Activated CD4-positive, alpha-beta T cell treated with anti-CD3 and anti-CD28 coated beads for 1 hour (primary cell): ENCODE data around the gene DGCR8.

ENCODE experiments used
- DNase-seq: peaks from one replicate; pipeline ENCODE4 v3.0.0-alpha.2; 2020

Gene DGCR8

GRCh38 chr22:20127318-20127868, 47.4 kb downstream of the DGCR8 start:
- DNase-seq, result no peak

- DNase-seq, result no peak
Measured at GRCh38 chr22:20127869-20128618, 48.0 kb downstream of the DGCR8 start.

- DNase-seq, result no peak
Measured at GRCh38 chr22:20128619-20128901, 48.5 kb downstream of the DGCR8 start.

- peak; percentile 30 for DNase-seq
Measured at GRCh38 chr22:20128902-20129746, 49.1 kb downstream of the DGCR8 start.

- no peak for DNase-seq
Measured at GRCh38 chr22:20129747-20130014, 49.6 kb downstream of the DGCR8 start.

- no peak for DNase-seq
Measured at GRCh38 chr22:20130319-20130718, 50.3 kb downstream of the DGCR8 start.

- peak; percentile 73 for DNase-seq
Measured at GRCh38 chr22:20130731-20131596, 50.9 kb downstream of the DGCR8 start.

- DNase-seq, result no peak
Measured at GRCh38 chr22:20131597-20131858, 51.5 kb downstream of the DGCR8 start, which contains the start of gene ZDHHC8. Gene ZDHHC8 (plus strand): TSS chr22:20131804. CDS start chr22:20131948, 144 bp downstream.

- no peak for DNase-seq
Measured at GRCh38 chr22:20131859-20132685, 52.0 kb downstream of the DGCR8 start.

GRCh38 chr22:20132686-20133246, 52.7 kb downstream of the DGCR8 start:
- no peak for DNase-seq

- DNase-seq, result no peak
Measured at GRCh38 chr22:20133930-20134549, 54.0 kb downstream of the DGCR8 start.

GRCh38 chr22:20135265-20135664, 55.2 kb downstream of the DGCR8 start:
- no peak for DNase-seq

- no peak for DNase-seq
Measured at GRCh38 chr22:20135806-20136602, 56.0 kb downstream of the DGCR8 start.

GRCh38 chr22:20136603-20136873, 56.5 kb downstream of the DGCR8 start:
- no peak for DNase-seq

- DNase-seq, result no peak
Measured at GRCh38 chr22:20137113-20137512, 57.1 kb downstream of the DGCR8 start.

GRCh38 chr22:20137671-20138416, 57.8 kb downstream of the DGCR8 start:
- no peak for DNase-seq

GRCh38 chr22:20138417-20138738, 58.3 kb downstream of the DGCR8 start:
- DNase-seq, result no peak

GRCh38 chr22:20138868-20139267, 58.8 kb downstream of the DGCR8 start:
- DNase-seq, result no peak

GRCh38 chr22:20139391-20140106, 59.5 kb downstream of the DGCR8 start:
- DNase-seq, result no peak

- DNase-seq, result no peak
Measured at GRCh38 chr22:20140107-20140445, 60.0 kb downstream of the DGCR8 start.
